Sigmoid colon (tissue), 4 donors: ENCODE data around the gene SRP54.

ENCODE experiments used
- CTCF ChIP-seq, 4 experiments: fragments of 450-650 bp in 3 of 4; fragments of 200-600 bp in 1 of 4; IDR thresholded peaks; one replicate each; pipeline ENCODE4 v1.5.1; 2016 to 2019; ENCODE audit warnings: antibody characterized with exemption in 4 of 4, mild to moderate bottlenecking in 3 of 4, moderate library complexity in 2 of 4
- EP300 ChIP-seq, 4 donors: sonication (generic); formaldehyde crosslinking; IDR thresholded peaks; one replicate each; pipeline ENCODE4 v1.6.1; 2017; ENCODE audit warnings: antibody characterized with exemption in 4 of 4
- POLR2AphosphoS5 ChIP-seq, 4 donors: sonication (generic); formaldehyde crosslinking; IDR thresholded peaks; one replicate each; pipeline ENCODE4 v1.6.1; 2017; ENCODE audit warnings: antibody characterized with exemption in 4 of 4

DNA sequence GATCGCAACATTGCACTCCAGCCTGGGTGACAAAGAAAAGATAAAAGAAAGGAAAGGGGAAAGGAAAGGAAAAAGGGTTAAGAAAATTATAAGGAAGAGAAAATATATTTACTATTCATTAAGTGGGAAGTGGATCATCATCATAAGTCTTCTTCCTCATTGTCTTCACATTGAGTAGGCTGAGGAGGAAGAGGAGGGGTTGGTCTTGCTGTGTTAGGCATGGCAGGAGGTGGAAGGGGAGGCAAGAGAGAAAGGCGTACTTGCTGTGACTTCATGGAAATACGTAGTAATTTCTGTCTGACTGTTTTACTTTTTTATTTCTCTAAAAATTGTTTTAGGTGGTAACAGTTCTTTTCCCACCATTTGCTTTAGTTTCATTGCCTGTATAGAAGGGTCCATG lies 89.4 kb downstream of the SRP54 start:
- TF ChIP-seq CTCF (IDR thresholded peaks at IDR 0.05), result no peak
- no peak for TF ChIP-seq POLR2AphosphoS5 (IDR thresholded peaks at IDR 0.05)
- TF ChIP-seq EP300 (IDR thresholded peaks at IDR 0.05), result no peak
